Measurements from ENCODE around the gene PRKD1. TPM values are rescaled to one million over a fixed set of nuclear protein-coding genes. Genes with fewer than 3 reads are reported as not detected.

Gene PRKD1
- total RNA-seq, 4 donors from 2014 or later: 3.0 to 5.4 (median 3.6) TPM

GRCh38 chr14:29528889-29529288 is 398.8 kb downstream of the PRKD1 start:
- Histone ChIP-seq H3K27ac (no peak overlapping the region), H3K36me3 (no peaks in the 10 kb centered on the region), H3K9me3 (no peaks in the 10 kb centered on the region), H3K4me3 (no peak overlapping the region), H3K4me1 (no peaks in the 10 kb centered on the region), H3K27me3 (no peaks in the 10 kb centered on the region)
- WGBS: 8% methylated on average over 1 of the region's 1 CpG
- TF ChIP-seq EP300 (IDR thresholded peaks at IDR 0.05) (no peak), POLR2AphosphoS5 (IDR thresholded peaks at IDR 0.05) (no peak), POLR2A (IDR thresholded peaks at IDR 0.05) (no peak), CTCF (IDR thresholded peaks at IDR 0.05) (no peak)
- no peak for DNase-seq (ENCODE audit: low spot score in 2 of 2)

GRCh38 chr14:29527286-29527685 is 400.4 kb downstream of the PRKD1 start:
- H3K4me3 ChIP-seq: no peak overlapping the region
- TF ChIP-seq CTCF (IDR thresholded peaks at IDR 0.05) (no peak), EP300 (IDR thresholded peaks at IDR 0.05) (no peak), POLR2A (IDR thresholded peaks at IDR 0.05) (no peak), POLR2AphosphoS5 (IDR thresholded peaks at IDR 0.05) (no peak)

More at GRCh38 chr14:29527286-29527685, 400.4 kb downstream of the PRKD1 start:
- DNase-seq (ENCODE audit: low spot score in 2 of 2): no peak
- Histone ChIP-seq H3K27me3 (no peaks in the 10 kb centered on the region), H3K4me1 (no peaks in the 10 kb centered on the region), H3K27ac (no peak overlapping the region), H3K9me3 (no peaks in the 10 kb centered on the region), H3K36me3 (no peaks in the 10 kb centered on the region)
